Upper lobe of left lung (tissue), 6 donors: ENCODE data around the gene TMEM161A. TPM values are rescaled to one million over a fixed set of nuclear protein-coding genes. Genes with fewer than 3 reads are reported as not detected.

Source experiments
- ATAC-seq, 2 donors: fragments of 200-7000 bp; cut with Tn5 transposase; one replicate each; pipeline ENCODE4 v1.9.1; 2022; ENCODE audit warnings: mild to moderate bottlenecking in 2 of 2, moderate library complexity in 2 of 2; ENCODE audit not compliant: low FRiP score in 2 of 2
- DNase-seq, 2 donors: peaks; one replicate each; pipeline ENCODE4 v3.0.0-alpha.2; 2019 to 2020
- H3K27ac ChIP-seq, 4 donors: fragments of 200-600 bp; sonication (generic); one replicate each; pipeline ENCODE4 v1.5.1; 2016 to 2019
- H3K27me3 ChIP-seq, 4 donors: fragments of 200-600 bp; sonication (generic); one replicate each; pipeline ENCODE4 v1.5.1; 2017 to 2019
- H3K36me3 ChIP-seq, 4 donors: fragments of 200-600 bp; sonication (generic); one replicate each; pipeline ENCODE4 v1.5.1; 2016 to 2019
- H3K4me1 ChIP-seq, 4 donors: fragments of 200-600 bp; sonication (generic); one replicate each; pipeline ENCODE4 v1.5.1; 2018 to 2019
- H3K4me3 ChIP-seq, 4 donors: fragments of 200-600 bp; sonication (generic); one replicate each; pipeline ENCODE4 v1.5.1; 2017 to 2019; ENCODE audit warnings: mild to moderate bottlenecking in 2 of 4, moderate library complexity in 1 of 4
- H3K9me3 ChIP-seq, 4 donors: fragments of 200-600 bp; sonication (generic); one replicate each; pipeline ENCODE4 v1.5.1; 2018 to 2019
- CTCF ChIP-seq, 6 experiments: fragments of 450-650 bp in 4 of 6; fragments of 200-600 bp in 2 of 6; sonication (generic) in 2 of 6; IDR thresholded peaks; one replicate each; pipeline ENCODE4 v1.5.1; 2016 to 2019; ENCODE audit warnings: antibody characterized with exemption in 6 of 6
- EP300 ChIP-seq, 4 donors: sonication (generic); formaldehyde crosslinking; IDR thresholded peaks; one replicate each; pipeline ENCODE4 v1.5.1; 2017; ENCODE audit warnings: antibody characterized with exemption in 4 of 4, control low read depth in 2 of 4
- POLR2A ChIP-seq, 4 donors: fragments of 450-650 bp; IDR thresholded peaks; one replicate each; pipeline ENCODE4 v1.5.1; 2016 to 2017; ENCODE audit warnings: antibody characterized with exemption in 4 of 4, mild to moderate bottlenecking in 2 of 4
- POLR2AphosphoS5 ChIP-seq, 2 donors: sonication (generic); formaldehyde crosslinking; IDR thresholded peaks; one replicate each; pipeline ENCODE4 v1.5.1; 2017; ENCODE audit warnings: antibody characterized with exemption in 2 of 2
- WGBS, 2 donors: methylation state at CpG; one replicate each; pipeline ENCODE4 v1.1.5; 2017 to 2018; 5-methylcytosine and 5-hydroxymethylcytosine counted together
- total RNA-seq, 6 donors: library from RNA; depleted of rRNA in 4 of 6; stranded (reverse); fragments of >200 nt in 4 of 6; gene quantifications; one replicate each; pipeline versions ENCODE4 v1.1.0 to v1.2.1, GENCODE V29; 2016 to 2021
- donor health status: DM: no; HTN: no; CAD: no; lungs with moderate emphysema.
- donor health status: DM: no; HTN: yes; CAD: no; lungs with severe emphysema.

The TMEM161A gene
- total RNA-seq, 6 donors from 2014 or later, result 18.7 to 31.6 (median 26.2) TPM

GRCh38 chr19:19123386-19123785 is 14.9 kb downstream of the TMEM161A start:
- no peaks in the 10 kb centered on the region for H3K27me3 ChIP-seq
- H3K36me3 ChIP-seq, result peaks cover 0 to 20% (median 9%) of the 10 kb centered on the region in 4 donors
- no peak overlapping the region for H3K27ac ChIP-seq
- TF ChIP-seq POLR2AphosphoS5 (IDR thresholded peaks at IDR 0.05), result no peak
- TF ChIP-seq EP300 (IDR thresholded peaks at IDR 0.05), result no peak
- no peak for TF ChIP-seq CTCF (IDR thresholded peaks at IDR 0.05)
- no peak for TF ChIP-seq POLR2A (IDR thresholded peaks at IDR 0.05)
- H3K4me3 ChIP-seq, result no peak overlapping the region
- H3K9me3 ChIP-seq, result no peaks in the 10 kb centered on the region
- H3K4me1 ChIP-seq, result no peaks in the 10 kb centered on the region
- no peak for ATAC-seq
- no peak for DNase-seq

- ATAC-seq (no peak), DNase-seq (no peak)
These were observed 15.4 kb downstream of the TMEM161A start for GRCh38 chr19:19122902-19123301.

GRCh38 chr19:19121371-19121770 is 16.9 kb downstream of the TMEM161A start:
- DNase-seq, result no peak
- TF ChIP-seq POLR2A (IDR thresholded peaks at IDR 0.05) (no peak), EP300 (IDR thresholded peaks at IDR 0.05) (no peak), POLR2AphosphoS5 (IDR thresholded peaks at IDR 0.05) (no peak), CTCF (IDR thresholded peaks at IDR 0.05) (no peak)
- no peaks in the 10 kb centered on the region for H3K27me3 ChIP-seq
- no peak overlapping the region for H3K4me3 ChIP-seq
- peak in 1 of 2 donors; percentile 24 for ATAC-seq
- H3K36me3 ChIP-seq, result peaks cover 0 to 20% (median 9%) of the 10 kb centered on the region in 4 donors
- H3K4me1 ChIP-seq, result no peaks in the 10 kb centered on the region
- 81 to 93% methylated on average over 2 to 10 of the region's 10 CpGs for WGBS, 2 donors
- H3K9me3 ChIP-seq, result no peaks in the 10 kb centered on the region
- no peak overlapping the region for H3K27ac ChIP-seq

More at GRCh38 chr19:19122902-19123301, 15.4 kb downstream of the TMEM161A start:
- Histone ChIP-seq H3K27ac (no peak overlapping the region), H3K4me1 (no peaks in the 10 kb centered on the region), H3K27me3 (no peaks in the 10 kb centered on the region), H3K36me3 (peaks cover 0 to 20% (median 9%) of the 10 kb centered on the region in 4 donors), H3K4me3 (no peak overlapping the region), H3K9me3 (no peaks in the 10 kb centered on the region)
- WGBS, 2 donors, result 94 to 100% methylated on average over 1 of the region's 1 CpG
- no peak for TF ChIP-seq CTCF (IDR thresholded peaks at IDR 0.05)
- no peak for TF ChIP-seq EP300 (IDR thresholded peaks at IDR 0.05)
- no peak for TF ChIP-seq POLR2A (IDR thresholded peaks at IDR 0.05)
- TF ChIP-seq POLR2AphosphoS5 (IDR thresholded peaks at IDR 0.05), result no peak

- Histone ChIP-seq H3K36me3 (peaks cover 0 to 20% (median 9%) of the 10 kb centered on the region in 4 donors), H3K27ac (no peak overlapping the region), H3K9me3 (no peaks in the 10 kb centered on the region), H3K4me3 (no peak overlapping the region), H3K4me1 (no peaks in the 10 kb centered on the region), H3K27me3 (no peaks in the 10 kb centered on the region)
- no peak for TF ChIP-seq CTCF (IDR thresholded peaks at IDR 0.05)
- TF ChIP-seq POLR2AphosphoS5 (IDR thresholded peaks at IDR 0.05), result no peak
- no peak for TF ChIP-seq POLR2A (IDR thresholded peaks at IDR 0.05)
- TF ChIP-seq EP300 (IDR thresholded peaks at IDR 0.05), result no peak
- ATAC-seq (peak; percentile 25 to 56), DNase-seq (no peak)
- WGBS, 2 donors, result 64 to 79% methylated on average over 25 to 39 of the region's 39 CpGs
These were observed 17.7 kb downstream of the TMEM161A start for GRCh38 chr19:19120308-19121231.
